ENCODE results near the gene SORCS2.

Gene SORCS2

DNA sequence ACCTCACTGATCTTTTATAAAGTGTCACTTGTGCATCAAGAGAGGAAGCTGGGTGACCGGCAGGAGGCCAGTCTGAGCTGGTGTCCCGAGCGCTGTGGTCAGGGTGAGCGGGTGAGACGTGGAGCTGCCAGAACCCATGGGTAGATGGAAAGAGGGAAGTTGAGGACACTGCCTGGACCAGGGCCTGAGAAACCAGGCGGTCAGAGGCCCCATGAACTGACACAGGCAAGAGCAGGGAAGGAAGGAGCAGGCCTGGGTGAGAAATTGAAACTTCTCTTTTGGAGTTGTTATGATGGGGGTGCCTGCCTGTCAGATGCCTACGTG, 554.7 kb downstream of the SORCS2 start:
- peak; percentile 31 for DNase-seq (ENCODE audit: low spot score)

DNA sequence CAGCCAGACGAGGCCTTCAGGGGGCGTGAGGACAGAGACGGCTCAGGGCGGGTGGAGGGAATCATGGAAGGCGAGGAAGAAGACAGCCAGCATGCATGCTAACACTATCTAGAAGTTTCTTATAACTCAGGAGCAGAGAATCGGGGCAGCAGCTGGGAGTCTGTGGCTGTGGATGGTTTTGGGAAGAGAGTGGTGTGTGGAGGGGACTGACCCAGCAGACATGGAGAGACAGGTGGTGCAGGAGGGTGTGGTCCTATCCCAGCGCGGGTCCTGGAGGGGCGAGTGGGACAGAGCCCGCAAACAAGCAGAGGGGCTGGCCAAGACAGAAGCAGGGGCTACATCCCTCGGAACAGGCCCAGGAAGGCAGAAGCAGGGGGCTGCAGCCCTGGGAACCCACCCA, 555.2 kb downstream of the SORCS2 start:
- DNase-seq (ENCODE audit: low spot score): no peak

DNA sequence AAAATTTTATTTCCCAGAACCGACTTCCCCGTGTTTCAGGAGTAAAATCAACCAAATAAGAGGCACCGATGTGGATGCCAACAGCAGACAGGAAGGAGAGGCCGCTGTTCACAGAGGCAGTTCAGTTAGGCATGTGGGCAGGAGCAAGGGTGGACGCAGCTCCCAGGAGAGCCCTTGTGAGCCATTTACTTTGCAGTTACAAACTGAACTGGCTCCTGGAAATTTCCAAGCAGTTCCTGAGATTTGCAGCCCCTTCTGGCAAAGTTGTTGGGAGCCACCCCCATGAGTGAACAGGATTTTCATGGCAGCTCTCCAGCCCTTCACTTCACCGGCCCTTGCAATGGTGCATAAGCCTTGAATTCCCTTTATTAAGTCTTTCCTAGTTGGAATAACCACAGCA, 558.2 kb downstream of the SORCS2 start:
- no peak for DNase-seq (ENCODE audit: low spot score)

DNA sequence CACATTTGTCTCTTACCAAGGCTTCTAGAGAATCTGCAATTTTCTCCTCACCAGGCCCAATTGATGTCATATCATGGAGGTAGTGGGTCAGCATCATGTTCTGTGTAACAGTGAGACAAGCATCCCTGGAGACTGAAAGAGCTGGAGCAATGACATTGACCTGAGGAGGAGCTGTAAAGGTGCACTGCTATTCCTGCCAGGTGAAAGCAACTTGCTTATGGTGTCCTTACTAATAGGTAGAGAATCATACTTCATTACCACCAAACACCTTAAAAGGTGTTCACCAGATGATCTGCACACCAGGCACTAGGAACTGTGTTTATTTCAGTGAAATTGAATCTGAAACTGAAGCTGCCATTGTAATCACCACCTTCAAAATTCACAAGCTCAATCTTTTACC, 558.6 kb downstream of the SORCS2 start:
- no peak for DNase-seq (ENCODE audit: low spot score)

DNA sequence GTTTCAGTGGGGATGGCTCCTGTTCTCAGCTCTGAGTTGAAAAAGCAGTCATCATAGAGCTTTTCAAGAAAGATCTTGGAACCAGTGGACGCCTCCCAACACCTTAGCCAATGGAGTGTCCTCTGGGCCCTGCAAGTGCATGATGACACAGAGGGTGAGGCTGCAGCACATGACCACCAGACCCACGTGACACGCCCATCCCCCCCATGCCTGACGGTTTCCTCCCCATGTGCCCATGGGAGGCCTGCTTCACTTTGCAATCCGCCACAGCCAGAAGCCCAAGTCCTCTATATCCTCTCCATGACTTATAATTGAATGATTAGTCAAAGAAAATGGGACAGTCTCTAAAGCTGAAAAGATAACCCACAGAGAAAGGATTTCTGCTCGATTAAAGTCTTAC, 560.3 kb downstream of the SORCS2 start:
- DNase-seq (ENCODE audit: low spot score): no peak

DNA sequence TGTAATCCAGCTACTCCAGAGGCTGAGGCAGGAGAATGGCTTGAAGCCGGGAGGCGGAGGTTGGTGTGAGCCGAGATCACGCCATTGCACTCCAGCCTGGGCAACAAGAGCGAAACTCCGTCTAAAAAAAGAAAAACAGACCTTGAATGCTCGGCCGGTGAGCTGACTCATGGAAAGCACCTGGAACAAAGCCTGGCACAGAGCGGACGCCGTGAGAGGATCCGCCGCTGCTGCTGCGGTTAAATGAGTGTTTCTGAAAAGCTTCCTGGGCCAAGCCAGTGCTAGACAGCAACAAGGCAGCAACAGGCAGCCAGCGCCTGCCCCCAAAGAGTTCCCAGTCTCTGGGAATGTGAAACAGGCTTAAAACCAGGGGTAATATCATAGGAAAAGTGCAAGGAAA, 560.9 kb downstream of the SORCS2 start:
- DNase-seq (ENCODE audit: low spot score): no peak

DNA sequence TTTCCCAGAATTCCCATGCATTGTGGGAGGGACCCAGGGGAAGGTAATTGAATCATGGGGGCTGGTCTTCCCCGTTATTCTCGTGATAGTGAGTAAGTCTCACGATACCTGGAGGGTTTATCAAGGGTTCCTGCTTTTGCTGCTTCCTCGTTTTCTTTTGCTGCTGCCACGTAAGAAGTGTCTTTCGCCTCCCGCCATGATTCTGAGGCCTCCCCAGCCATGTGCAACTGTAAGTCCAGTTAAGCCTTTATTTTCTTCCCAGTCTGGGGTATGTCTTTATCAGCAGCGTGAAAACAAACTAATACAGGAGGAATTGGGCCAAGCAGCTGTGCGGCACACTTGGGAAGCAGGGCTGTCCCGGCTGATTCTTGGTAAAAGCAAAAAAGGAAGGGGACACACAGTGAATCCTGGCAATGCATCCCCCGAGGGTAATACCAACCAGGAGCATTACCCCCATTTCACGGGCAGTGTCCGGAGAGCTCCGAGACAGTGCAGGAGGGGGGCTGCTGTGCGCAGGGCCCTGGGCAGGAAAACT, 561.7 kb downstream of the SORCS2 start:
- DNase-seq (ENCODE audit: low spot score): no peak

DNA sequence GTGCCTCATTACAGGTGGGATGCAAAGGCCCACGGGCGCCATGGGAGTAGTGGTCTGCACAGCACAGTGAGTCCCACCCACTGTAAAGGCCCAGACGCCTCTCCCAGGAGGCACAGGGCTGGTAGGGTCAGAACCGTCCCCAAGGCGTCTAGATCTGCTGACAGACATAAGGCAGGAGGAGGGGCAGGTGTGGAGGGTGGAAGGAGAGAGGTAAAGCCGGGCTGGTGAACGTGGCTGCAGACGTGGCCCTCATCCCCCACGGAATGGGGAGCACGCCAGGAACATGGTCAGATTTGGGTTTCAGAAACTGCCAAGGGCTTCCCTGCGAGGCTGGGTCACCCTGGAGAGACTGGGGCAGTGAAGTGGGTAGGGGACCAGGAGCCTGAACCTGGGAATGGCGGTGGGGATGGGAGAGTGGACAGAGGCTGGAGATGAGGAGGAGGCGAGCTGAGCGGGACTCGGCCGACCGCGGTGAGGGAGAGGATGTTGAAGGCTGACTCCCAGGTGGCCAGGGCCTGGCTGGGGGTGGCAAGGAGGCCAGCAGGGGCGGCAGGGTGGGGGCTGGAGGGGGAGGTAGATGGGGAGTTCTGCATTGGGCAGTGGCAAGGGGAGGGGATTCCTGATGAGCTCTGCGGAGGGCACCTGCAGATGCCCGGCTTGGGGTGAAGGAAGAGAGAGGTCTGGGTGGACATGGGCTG, 562.4 kb downstream of the SORCS2 start:
- no peak for DNase-seq (ENCODE audit: low spot score)

DNA sequence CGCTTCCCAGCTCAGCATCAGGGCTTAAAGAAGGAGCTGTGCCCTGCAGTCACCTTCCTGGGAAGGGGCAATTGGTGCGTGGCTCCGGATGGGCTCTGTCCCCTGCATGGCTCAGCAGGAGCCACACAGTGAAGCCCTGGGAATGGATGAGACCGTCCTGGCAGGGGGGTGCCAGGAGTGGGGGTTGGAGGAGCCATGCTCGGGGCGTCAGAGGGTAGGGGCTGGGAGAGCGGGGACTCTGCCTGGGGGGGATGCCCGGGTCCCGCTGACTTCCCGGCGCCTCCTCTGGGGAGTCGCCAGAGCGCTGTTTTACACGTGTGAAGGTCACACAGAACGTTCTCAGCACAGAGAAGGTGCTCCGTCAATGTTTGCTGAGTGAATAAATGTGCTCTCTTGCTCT, 563.2 kb downstream of the SORCS2 start:
- no peak for DNase-seq (ENCODE audit: low spot score)

DNA sequence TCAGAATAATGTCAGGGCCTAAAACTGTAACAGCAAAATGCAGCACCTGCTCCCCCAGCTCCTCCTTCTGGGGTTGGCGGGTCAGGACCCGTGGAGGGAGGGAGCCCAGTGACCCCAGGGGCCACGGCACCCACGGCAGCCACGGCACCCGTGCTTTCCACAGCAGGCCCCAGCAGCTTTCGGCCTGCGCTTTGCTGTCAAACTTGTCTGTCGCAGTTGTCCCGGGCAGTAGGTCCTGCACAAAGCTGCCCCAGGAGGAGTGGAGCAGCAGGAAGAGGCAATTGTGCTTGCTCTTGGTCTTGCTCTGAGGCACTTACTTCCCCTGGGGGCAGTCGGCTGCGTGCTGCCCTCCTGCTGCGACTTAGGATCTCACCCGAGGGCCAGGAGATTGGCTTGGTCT, 563.7 kb downstream of the SORCS2 start:
- DNase-seq (ENCODE audit: low spot score): no peak

DNA sequence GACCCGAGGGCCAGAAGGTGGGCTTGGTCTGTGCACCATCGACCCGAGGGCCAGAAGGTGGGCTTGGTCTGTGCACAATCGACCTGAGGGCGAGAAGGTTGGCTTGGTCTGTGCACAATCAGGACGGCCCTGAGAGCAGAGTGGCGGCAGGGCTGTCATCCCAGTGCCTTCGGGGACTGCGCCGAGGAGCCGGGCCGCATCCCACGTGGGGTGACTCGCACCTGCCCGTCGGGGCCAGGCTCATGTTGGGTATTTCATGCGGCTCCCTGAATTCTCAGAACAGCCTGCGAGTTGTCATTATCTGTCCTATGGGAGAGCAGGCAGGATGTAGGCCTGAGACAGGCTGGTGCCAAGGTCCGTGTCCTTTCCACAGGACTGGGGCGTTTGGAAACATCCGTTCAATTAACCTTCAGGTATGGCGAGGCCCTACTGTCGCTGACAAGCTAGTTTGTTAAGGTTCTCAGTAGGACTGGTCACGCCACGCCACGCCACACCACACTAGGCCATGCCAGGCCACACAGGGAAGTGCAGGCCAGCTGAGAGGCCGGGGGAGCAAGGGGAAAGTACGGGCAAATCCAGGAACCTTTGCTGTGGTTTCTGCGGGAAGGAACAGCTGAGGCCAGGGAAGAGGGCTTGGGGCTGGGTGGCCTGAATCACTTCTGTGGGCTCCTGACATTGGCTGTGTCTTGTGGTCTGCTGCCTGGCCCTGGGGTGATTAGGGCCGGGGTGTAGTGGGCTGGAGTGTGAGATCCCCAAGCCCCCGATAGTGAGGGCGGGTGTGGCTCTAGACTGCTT, 564.4 kb downstream of the SORCS2 start:
- DNase-seq (ENCODE audit: low spot score): no peak

DNA sequence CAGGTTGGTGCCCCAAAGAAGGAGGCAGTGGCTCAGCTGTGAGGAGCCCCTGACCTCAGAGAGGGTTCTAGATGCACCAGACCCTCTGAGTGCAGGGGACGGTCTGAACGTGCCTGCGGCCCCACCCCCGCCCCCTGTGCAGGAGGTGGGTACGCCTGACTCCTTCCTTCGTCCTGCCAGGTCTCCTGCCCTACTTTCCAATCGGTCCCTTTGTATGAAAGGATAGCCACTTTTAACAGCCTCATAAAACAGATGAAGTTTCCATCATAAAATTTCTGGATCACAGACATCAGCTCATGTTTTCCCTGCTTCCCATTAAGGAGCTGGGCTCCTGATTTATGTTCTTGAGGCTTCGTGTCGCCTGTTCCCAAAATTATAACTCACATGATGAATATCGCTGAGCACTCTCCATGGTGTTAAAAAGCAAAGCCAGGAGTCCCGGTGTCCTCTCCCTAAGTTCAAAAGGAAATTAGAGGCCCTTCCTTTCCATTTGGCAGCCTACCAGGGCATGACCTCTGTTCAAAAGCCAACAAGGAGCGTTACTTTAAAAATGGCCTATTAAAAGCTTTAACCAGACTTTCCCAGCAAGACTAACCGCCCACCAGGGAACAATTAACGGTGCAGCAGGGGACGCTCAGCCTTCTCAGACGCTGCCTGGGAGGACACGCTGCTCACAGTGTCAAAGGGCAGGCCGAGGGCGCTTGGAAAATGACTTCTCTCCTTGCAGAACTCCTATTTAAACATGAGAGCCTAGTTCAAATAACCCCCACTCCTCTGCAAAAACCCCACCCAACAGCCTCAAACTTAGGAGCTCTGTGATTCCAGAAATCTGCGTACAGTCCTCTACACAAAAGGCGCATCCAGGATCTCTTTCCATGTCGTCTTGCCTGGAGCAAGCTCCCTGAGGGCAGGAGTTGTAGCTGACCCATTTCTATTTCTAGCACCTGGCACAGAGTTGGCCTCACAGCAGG, 565.4 kb downstream of the SORCS2 start:
- DNase-seq (ENCODE audit: low spot score): no peak

DNA sequence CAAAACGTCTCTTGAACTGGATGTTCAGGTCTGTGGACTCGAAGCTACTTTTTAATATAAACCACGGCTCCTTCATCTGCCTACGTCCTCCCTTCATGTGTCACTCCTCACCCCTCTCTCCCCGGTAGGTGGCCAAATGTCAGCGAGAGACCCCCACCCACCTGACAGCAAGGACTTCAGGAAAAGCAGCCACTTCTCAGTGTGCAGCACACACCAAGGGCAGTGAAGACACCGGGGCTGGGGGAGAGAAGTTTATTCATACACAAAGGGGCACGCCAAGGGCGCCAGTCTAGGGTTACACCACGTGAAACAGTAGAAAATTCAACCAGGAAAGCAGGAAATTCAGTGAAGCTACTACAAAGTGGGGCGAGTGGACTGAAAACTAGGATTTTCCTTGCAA, 566.1 kb downstream of the SORCS2 start:
- DNase-seq (ENCODE audit: low spot score): no peak

DNA sequence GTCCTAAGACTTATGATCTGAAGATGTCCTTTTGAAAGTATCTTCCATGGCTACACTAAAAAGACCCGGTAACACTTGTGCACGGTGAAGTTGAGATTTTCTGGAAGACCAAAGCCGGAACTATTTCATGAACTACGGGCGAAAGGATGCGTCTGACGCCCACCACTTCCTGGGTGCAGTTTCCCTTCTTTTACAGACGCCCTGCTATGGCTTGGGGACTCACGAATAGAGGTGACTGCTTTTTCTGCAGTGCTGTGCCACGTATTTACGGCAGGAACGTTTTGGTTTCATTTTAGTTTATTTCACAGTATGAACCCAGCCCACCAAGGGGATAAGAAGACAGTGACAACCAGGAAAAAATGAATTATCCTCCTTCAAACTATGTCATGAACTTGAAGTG, 566.9 kb downstream of the SORCS2 start:
- no peak for DNase-seq (ENCODE audit: low spot score)

DNA sequence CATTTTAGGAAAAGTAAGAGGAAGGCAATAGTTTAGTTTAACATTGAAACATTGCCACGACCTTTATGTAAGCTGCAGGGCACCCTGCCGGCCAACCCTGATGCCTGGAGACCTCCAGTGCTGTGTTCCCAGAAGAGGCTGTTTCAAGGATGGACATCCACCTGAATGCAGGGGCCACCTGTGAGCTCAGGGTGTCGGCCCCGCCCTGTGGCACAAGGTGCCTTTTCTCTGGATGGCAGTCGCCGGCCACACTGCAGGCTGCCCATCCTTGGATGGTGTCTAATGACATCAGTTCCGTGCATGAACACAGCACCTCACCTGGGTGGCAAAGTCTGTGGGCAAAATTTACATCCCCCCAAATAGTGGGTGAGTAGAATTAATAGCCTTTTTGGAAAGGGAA, 567.3 kb downstream of the SORCS2 start:
- no peak for DNase-seq (ENCODE audit: low spot score)

DNA sequence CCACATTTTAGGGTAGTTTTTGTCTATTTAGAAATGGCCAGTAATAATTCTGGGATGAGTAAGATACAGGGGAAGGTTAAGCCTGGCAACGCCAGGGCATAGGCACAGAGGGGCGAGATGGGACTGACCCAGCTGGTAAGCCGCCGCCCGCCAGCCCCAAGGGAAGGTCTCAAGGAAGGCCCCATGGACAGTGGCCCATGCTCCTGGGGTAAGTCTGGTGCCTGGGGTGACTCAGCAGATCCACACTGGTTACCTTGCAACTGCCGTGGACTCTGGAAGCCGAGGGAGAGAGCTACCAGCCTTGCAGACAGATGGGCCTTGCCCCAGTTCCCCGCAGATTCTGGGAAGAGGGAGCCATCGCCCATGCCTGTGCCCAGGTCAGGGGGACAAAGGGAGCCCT, 567.9 kb downstream of the SORCS2 start:
- no peak for DNase-seq (ENCODE audit: low spot score)

DNA sequence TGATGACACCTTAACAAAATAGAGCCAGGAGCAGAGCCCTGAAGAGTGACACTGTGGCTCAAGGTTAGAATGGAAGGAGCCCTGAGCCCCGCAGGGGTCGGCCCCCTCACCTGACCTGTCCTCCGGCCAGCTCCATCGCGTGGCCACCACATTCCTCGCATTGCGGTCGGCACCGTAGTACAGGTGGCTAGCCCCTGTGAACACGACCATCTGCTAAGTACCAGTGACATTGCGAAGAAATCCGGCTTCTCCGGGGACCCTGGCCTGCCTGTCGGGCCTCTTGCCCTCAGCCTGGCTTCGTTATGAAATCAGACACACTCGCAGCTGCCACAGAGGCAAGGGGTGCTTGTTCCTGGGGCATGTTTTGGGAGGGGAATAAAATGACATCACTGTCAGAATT, 568.4 kb downstream of the SORCS2 start:
- DNase-seq (ENCODE audit: low spot score): no peak

DNA sequence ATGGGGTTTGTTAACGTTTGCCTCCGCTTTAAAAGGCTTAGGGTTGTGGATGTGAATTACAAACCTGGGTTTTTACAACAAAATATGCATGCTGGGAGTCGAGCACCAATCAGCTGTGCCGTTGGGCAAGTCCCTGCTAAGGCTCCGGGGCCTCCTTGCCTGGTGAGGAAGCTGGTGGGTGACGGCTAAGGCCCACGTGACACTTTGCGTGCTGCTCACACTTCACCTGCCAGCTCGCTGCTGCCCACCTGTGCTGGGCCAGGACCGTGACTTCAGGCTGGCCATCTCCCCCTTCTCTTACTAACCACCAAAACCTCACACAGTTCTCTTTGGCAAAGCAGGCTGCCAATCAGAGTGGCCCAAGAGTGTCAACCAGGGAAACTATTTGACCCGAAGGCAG, 569.0 kb downstream of the SORCS2 start:
- no peak for DNase-seq (ENCODE audit: low spot score)

DNA sequence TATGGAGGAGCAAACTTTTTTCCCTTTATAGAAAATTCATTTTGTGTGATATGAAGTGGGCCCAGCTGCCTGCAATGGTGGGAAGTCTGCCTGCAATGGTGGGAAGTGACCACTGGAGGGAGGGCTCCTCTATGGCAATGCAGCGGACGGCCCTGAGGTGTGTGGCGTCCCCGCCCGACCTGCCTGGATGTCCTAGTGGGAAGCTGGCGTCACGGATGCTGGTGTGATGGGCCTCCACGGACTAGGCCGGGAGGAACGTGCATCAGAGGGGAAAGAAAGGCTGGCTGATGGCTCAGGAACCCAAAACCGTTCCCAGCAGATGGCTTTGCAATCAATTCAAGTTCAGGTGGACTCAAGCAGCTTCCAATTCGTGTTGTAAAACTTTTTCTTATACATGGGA, 569.4 kb downstream of the SORCS2 start:
- DNase-seq (ENCODE audit: low spot score): no peak

DNA sequence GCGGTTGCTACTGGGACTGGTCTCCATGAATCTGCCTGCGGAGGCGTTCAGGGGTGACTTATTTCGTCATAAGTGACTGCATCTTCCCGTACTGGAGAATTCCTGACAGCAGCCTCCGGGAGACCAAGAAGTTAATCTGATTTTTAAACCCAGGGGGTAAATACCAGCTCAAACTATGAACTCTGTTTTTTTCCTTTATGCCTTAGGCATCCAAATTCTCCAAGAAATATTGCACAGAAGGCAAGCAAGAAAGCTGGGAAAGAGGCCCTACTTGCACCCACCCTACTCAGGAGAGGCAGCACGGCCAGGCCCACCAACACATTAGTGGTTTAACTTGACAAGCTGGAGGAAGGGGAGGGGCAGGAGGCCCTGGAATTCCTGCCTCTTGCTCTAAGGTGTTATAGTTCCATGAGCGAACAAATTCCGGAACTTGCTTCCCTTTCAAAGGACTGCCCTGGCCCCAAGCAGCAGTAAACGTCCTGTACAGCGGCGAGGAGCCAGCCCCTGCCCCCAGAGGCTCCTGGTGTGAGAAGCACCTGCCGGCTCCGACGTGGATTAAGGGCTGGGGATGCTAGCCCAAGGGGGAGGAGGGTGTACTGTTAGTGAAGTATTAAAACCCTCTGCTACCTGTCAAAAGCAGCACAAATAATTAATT, 570.2 kb downstream of the SORCS2 start:
- no peak for DNase-seq (ENCODE audit: low spot score)

DNA sequence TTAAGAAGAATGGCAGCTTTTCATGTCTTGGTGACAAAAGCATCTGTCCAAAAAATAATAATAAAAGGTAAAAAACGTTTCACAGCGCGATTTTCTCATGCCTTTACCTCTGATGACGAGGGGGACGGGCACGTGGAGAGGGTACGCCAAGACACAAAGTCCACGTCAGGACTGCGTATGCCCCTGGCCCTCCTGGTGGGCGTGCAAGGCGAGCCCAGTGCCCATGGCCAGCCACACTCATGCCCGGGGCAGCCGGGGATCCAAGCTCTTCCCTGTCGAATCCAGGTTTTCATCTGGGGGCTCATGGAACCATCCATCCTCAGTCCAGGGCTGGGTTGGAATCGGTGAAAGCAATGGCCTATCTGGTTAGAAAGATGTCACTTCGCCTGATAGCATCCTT, 570.8 kb downstream of the SORCS2 start:
- no peak for DNase-seq (ENCODE audit: low spot score)

DNA sequence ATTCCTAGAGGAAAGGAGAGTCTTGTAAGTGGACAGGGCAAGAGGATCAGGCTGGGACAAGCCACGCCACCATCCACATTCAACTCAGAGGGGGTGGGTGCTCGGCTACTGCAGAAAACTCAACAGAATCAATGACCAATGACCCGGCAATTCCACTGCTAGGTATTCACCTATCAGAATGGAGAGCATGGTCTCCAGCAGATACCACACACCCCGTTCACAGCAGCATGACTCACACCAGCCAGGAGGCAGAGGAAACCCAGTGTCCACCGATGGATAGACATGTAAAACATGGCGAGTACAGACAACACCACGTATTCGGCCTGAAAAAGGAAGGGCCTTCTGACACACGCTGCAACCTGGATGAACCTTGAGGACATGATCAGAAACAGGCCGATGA, 571.5 kb downstream of the SORCS2 start:
- DNase-seq (ENCODE audit: low spot score): no peak
